A673 (cell line): ENCODE data around the gene ROPN1. TPM values are rescaled to one million over a fixed set of nuclear protein-coding genes. Genes with fewer than 3 reads are reported as not detected.
"Not testable (repeated sequence)": the region's sequence is repeated elsewhere in the genome, so short reads cannot be mapped to it uniquely, and the experiment has no call there.

Experiments
- BruUV-seq: library from RNA; stranded (reverse); fragments of 400-500 nt; replicated peaks from 2 replicates; lab custom pipeline; 2021; lab: Mats Ljungman, UMichigan
- CTCF ChIA-PET: fragments of 300-600 bp; sonication (Branson Sonifier 250); formaldehyde crosslinking; loops from one replicate; lab custom pipeline; 2022; ENCODE audit warnings: antibody characterized with exemption; lab: Charles Lee
- POLR2A ChIA-PET: fragments of 300-600 bp; sonication (Branson Sonifier 250); formaldehyde crosslinking; loops from one replicate; lab custom pipeline; 2022; ENCODE audit warnings: antibody characterized with exemption; ENCODE audit not compliant: low non-redundant PET; lab: Charles Lee
- DNase-seq: peaks from one replicate; pipeline ENCODE4 v3.0.0-alpha.2; 2015; ENCODE audit warnings: low spot score
- H3K27ac ChIP-seq: fragments of 200-600 bp; sonication (generic); 2 replicates; pipeline ENCODE4 v1.5.1; 2016; ENCODE audit warnings: mixed run types, low read depth, mild to moderate bottlenecking, mixed read lengths, antibody characterized with exemption, low read length; ENCODE audit not compliant: poor library complexity, severe bottlenecking
- H3K27me3 ChIP-seq: fragments of 200-600 bp; sonication (generic); replicated peaks from 2 replicates; pipeline ENCODE4 v1.6.1; 2017; ENCODE audit warnings: mixed run types, low read depth, mild to moderate bottlenecking, mixed read lengths, antibody characterized with exemption, low read length; ENCODE audit not compliant: insufficient read depth, poor library complexity
- H3K36me3 ChIP-seq: fragments of 200-600 bp; sonication (generic); 2 replicates; pipeline ENCODE4 v1.6.1; 2016; ENCODE audit warnings: mixed run types, mild to moderate bottlenecking, mixed read lengths, antibody characterized with exemption, low read length; ENCODE audit not compliant: insufficient read depth, poor library complexity, severe bottlenecking
- H3K4me1 ChIP-seq: fragments of 200-600 bp; sonication (generic); 2 replicates; pipeline ENCODE4 v1.6.1; 2017; ENCODE audit warnings: mixed run types, mild to moderate bottlenecking, mixed read lengths, antibody characterized with exemption, low read length; ENCODE audit not compliant: insufficient read depth, poor library complexity, severe bottlenecking
- H3K4me3 ChIP-seq: fragments of 200-600 bp; sonication (generic); 2 replicates; pipeline ENCODE4 v1.5.1; 2016; ENCODE audit warnings: low read depth, mixed run types, mild to moderate bottlenecking, mixed read lengths, low read length; ENCODE audit not compliant: poor library complexity, severe bottlenecking
- H3K9me3 ChIP-seq: fragments of 200-600 bp; sonication (generic); 2 replicates; pipeline ENCODE4 v1.6.1; 2016; ENCODE audit warnings: mixed run types, low read depth, mild to moderate bottlenecking, mixed read lengths, antibody characterized with exemption, low read length; ENCODE audit not compliant: poor library complexity, severe bottlenecking
- CTCF ChIP-seq: fragments of 300-800, 200-600 bp; sonication (generic); conservative IDR thresholded peaks from 2 replicates; pipeline ENCODE4 v1.5.1; 2017; ENCODE audit warnings: low read depth, mild to moderate bottlenecking, antibody characterized with exemption, low read length, moderate library complexity, mixed read lengths
- EZH2 ChIP-seq: fragments of 200-600 bp; sonication (generic); IDR thresholded peaks from 2 replicates; pipeline ENCODE4 v1.6.1; 2017; ENCODE audit warnings: borderline replicate concordance, low read depth, mild to moderate bottlenecking, mixed read lengths, antibody characterized with exemption, low read length; ENCODE audit not compliant: poor library complexity, severe bottlenecking
- intact Hi-C: fragments of 100-400 bp; cut with micrococcal nuclease; formaldehyde crosslinking; loops from one replicate; pipeline ENCODE4 v1.10.0; 2022; ENCODE audit not compliant: unreplicated experiment
- total RNA-seq: library from RNA; stranded (reverse); gene quantifications from 2 replicates; pipeline ENCODE4 v1.2.3, GENCODE V29; 2021

Gene ROPN1
- total RNA-seq, 1 experiment from 2014 or later, result not detected

GRCh38 chr3:123984957-123985356 is 7.0 kb downstream of the ROPN1 start:
- no peak for DNase-seq
- intact Hi-C loops, result loop anchor here (10.0 kb wide), 1 partner anchor 240 kb away; no protein-coding TSS in a partner anchor
- ChIA-PET POLR2A (no interaction called here), CTCF (no interaction called here)
- TF ChIP-seq EZH2 (no peak), CTCF (no peak)
- no TSS peak for BruUV-seq
- Histone ChIP-seq H3K9me3 (no peaks in the 10 kb centered on the region), H3K27ac (no peak overlapping the region), H3K36me3 (no peaks in the 10 kb centered on the region), H3K27me3 (peaks cover 67% of the 10 kb centered on the region), H3K4me3 (no peak overlapping the region), H3K4me1 (no peaks in the 10 kb centered on the region)

GRCh38 chr3:123984350-123984749 is 7.6 kb downstream of the ROPN1 start:
- Histone ChIP-seq H3K4me3 (no peak overlapping the region), H3K27ac (no peak overlapping the region), H3K9me3 (no peaks in the 10 kb centered on the region), H3K36me3 (no peaks in the 10 kb centered on the region), H3K4me1 (no peaks in the 10 kb centered on the region), H3K27me3 (peaks cover 62% of the 10 kb centered on the region)
- CTCF ChIA-PET, result no interaction called here
- intact Hi-C loops, result loop anchor here (10.0 kb wide), 1 partner anchor 240 kb away; no protein-coding TSS in a partner anchor
- TF ChIP-seq CTCF, result no peak
- TF ChIP-seq EZH2, result no peak
- no peak for DNase-seq
- POLR2A ChIA-PET, result no interaction called here
- BruUV-seq, result no TSS peak

GRCh38 chr3:123981317-123981716 is 10.6 kb downstream of the ROPN1 start:
- H3K4me3 ChIP-seq, H3K4me1 ChIP-seq, POLR2A ChIA-PET, H3K9me3 ChIP-seq, H3K27ac ChIP-seq, CTCF ChIA-PET, DNase-seq, BruUV-seq, H3K36me3 ChIP-seq: not testable (repeated sequence)
- H3K27me3 ChIP-seq, result peaks cover 45% of the 10 kb centered on the region
- intact Hi-C loops, result loop anchor here (10.0 kb wide), 1 partner anchor 237 kb away; no protein-coding TSS in a partner anchor

GRCh38 chr3:123980539-123980938 is 11.4 kb downstream of the ROPN1 start:
- TF ChIP-seq CTCF (no peak), EZH2 (no peak)
- no peaks in the 10 kb centered on the region for H3K4me1 ChIP-seq
- no peak overlapping the region for H3K4me3 ChIP-seq
- ChIA-PET CTCF (interaction anchor here (1.2 kb wide), 1 partner anchor 199 kb away, joined by 3 read pairs; no protein-coding TSS in a partner anchor), POLR2A (interaction anchor here (0.6 kb wide), 1 partner anchor 11 kb away, joined by 3 read pairs; no protein-coding TSS in a partner anchor)
- DNase-seq, result no peak
- intact Hi-C loops, result loop anchor here (10.0 kb wide), 1 partner anchor 236 kb away; no protein-coding TSS in a partner anchor
- no peaks in the 10 kb centered on the region for H3K36me3 ChIP-seq
- no peaks in the 10 kb centered on the region for H3K9me3 ChIP-seq
- BruUV-seq, result no TSS peak
- H3K27ac ChIP-seq, result no peak overlapping the region
- H3K27me3 ChIP-seq, result peaks cover 45% of the 10 kb centered on the region
